Suprapubic skin (tissue), 4 donors: ENCODE results near the gene NCDN. TPM values are rescaled to one million over a fixed set of nuclear protein-coding genes. Genes with fewer than 3 reads are reported as not detected.

Source experiments
- DNase-seq, 2 donors: peaks; one replicate each; pipeline ENCODE4 v3.0.0-alpha.2; 2019; ENCODE audit warnings: low spot score in 2 of 2
- H3K27ac ChIP-seq: fragments of 200-600 bp; sonication (generic); one replicate; pipeline ENCODE4 v1.5.1; 2019
- H3K27me3 ChIP-seq: fragments of 200-600 bp; sonication (generic); one replicate; pipeline ENCODE4 v1.5.1; 2019
- H3K36me3 ChIP-seq: fragments of 200-600 bp; sonication (generic); one replicate; pipeline ENCODE4 v1.5.1; 2019
- H3K4me1 ChIP-seq: fragments of 200-600 bp; sonication (generic); one replicate; pipeline ENCODE4 v1.5.1; 2019
- H3K4me3 ChIP-seq: fragments of 200-600 bp; sonication (generic); one replicate; pipeline ENCODE4 v1.5.1; 2019; ENCODE audit warnings: mild to moderate bottlenecking
- H3K9me3 ChIP-seq: fragments of 200-600 bp; sonication (generic); one replicate; pipeline ENCODE4 v1.5.1; 2019
- EP300 ChIP-seq: sonication (generic); formaldehyde crosslinking; IDR thresholded peaks from one replicate; pipeline ENCODE4 v1.6.1; 2017; ENCODE audit warnings: antibody characterized with exemption
- POLR2A ChIP-seq, 2 donors: fragments of 450-650 bp; IDR thresholded peaks; one replicate each; pipeline ENCODE4 v1.6.1; 2017; ENCODE audit warnings: antibody characterized with exemption in 2 of 2, mild to moderate bottlenecking in 2 of 2, moderate library complexity in 2 of 2
- POLR2AphosphoS5 ChIP-seq, 3 donors: sonication (generic); formaldehyde crosslinking; IDR thresholded peaks; one replicate each; pipeline ENCODE4 v1.6.1; 2017; ENCODE audit warnings: antibody characterized with exemption in 3 of 3
- WGBS: methylation state at CpG from one replicate; pipeline ENCODE4 v1.1.5; 2018; 5-methylcytosine and 5-hydroxymethylcytosine counted together
- total RNA-seq, 4 donors: library from RNA; depleted of rRNA; stranded (reverse); fragments of >200 nt; gene quantifications; one replicate each; pipeline ENCODE4 v1.1.0, GENCODE V29; 2016
- TF ChIP-seq, protein P1 (sequence below), 2 donors: fragments of 200-600 bp in 1 of 2; fragments of 450-650 bp in 1 of 2; sonication (generic) in 1 of 2; IDR thresholded peaks; one replicate each; pipeline ENCODE4 v1.5.1; 2016 to 2019; ENCODE audit warnings: antibody characterized with exemption in 2 of 2, mild to moderate bottlenecking in 1 of 2, moderate library complexity in 1 of 2

Gene NCDN
- total RNA-seq, 4 donors from 2014 or later, result 14.1 to 26.2 (median 24.1) TPM

DNA sequence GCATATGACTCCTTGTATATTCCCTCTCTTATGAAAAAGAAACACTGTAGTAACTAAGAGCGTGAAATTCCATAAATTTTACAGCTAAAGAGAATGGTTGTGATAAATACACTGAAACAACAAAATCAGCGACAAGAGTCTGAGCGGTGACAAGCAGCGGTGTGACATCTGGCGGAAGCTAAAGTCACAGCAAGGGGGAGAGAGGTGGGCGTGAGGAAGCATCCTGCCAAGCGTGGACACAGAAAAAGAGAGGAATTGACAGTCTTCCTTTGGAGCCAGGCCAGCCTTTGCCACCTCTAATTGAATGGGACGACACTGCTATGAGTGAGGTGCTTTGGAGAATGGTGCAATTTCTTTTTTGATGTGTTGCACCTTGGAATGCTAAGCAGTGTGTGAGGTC is 57.8 kb downstream of the NCDN start:
- no peaks in the 10 kb centered on the region for H3K9me3 ChIP-seq

More for the DNA sequence above, 57.8 kb downstream of the NCDN start:
- no peak for DNase-seq
- WGBS, result 85% methylated on average over 8 of the region's 8 CpGs
- Histone ChIP-seq H3K4me3 (no peak overlapping the region), H3K4me1 (no peaks in the 10 kb centered on the region), H3K27ac (no peak overlapping the region), H3K36me3 (peaks cover 39% of the 10 kb centered on the region), H3K27me3 (no peaks in the 10 kb centered on the region)
- TF ChIP-seq EP300 (no peak), POLR2A (IDR thresholded peaks at IDR 0.05) (no peak), POLR2AphosphoS5 (IDR thresholded peaks at IDR 0.05) (no peak)
- TF ChIP-seq, protein P1, sequence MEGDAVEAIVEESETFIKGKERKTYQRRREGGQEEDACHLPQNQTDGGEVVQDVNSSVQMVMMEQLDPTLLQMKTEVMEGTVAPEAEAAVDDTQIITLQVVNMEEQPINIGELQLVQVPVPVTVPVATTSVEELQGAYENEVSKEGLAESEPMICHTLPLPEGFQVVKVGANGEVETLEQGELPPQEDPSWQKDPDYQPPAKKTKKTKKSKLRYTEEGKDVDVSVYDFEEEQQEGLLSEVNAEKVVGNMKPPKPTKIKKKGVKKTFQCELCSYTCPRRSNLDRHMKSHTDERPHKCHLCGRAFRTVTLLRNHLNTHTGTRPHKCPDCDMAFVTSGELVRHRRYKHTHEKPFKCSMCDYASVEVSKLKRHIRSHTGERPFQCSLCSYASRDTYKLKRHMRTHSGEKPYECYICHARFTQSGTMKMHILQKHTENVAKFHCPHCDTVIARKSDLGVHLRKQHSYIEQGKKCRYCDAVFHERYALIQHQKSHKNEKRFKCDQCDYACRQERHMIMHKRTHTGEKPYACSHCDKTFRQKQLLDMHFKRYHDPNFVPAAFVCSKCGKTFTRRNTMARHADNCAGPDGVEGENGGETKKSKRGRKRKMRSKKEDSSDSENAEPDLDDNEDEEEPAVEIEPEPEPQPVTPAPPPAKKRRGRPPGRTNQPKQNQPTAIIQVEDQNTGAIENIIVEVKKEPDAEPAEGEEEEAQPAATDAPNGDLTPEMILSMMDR (IDR thresholded peaks at IDR 0.05), result no peak

Other genes starting within 250 kb of the NCDN start
- 100 to 1,000 TPM in 2 of 4 donors, 10 to 100 TPM in 2; 52.1 to 124 (median 83.5) TPM for gene KIAA0319L, start 396 bp upstream of the NCDN start, total RNA-seq
- 1 to 10 TPM; 3.2 to 9.0 (median 5.2) TPM for gene TFAP2E, start 15.5 kb downstream of the NCDN start, total RNA-seq
- gene PSMB2, start 83.7 kb downstream of the NCDN start, total RNA-seq, result 10 to 100 TPM; 34.8 to 53.9 (median 52.5) TPM
- 10 to 100 TPM in 1 of 4 donors, 1 to 10 TPM in 3; 8.9 to 11.8 (median 9.5) TPM for gene C1orf216, start 161.1 kb downstream of the NCDN start, total RNA-seq
- gene CLSPN, start 212.2 kb downstream of the NCDN start, total RNA-seq, result 1 to 10 TPM in 2 of 4 donors, under 1 TPM in 2; 0.13 to 1.8 (median 0.93) TPM